HepG2 (cell line): ENCODE results near the gene ANTKMT. TPM values are rescaled to one million over a fixed set of nuclear protein-coding genes. Genes with fewer than 3 reads are reported as not detected.
"Not testable (repeated sequence)": the region's sequence is repeated elsewhere in the genome, so short reads cannot be mapped to it uniquely, and the experiment has no call there.

Experiments
- ADNP ChIP-seq: sonication (generic); formaldehyde crosslinking; IDR thresholded peaks from 2 replicates; pipeline ENCODE4 v1.4.0; 2020; ENCODE audit warnings: missing genetic modification reagents
- FOXP1 ChIP-seq, 2 experiments: fragments of 450-650 bp in 1 of 2; IDR thresholded peaks; 2 replicates each; pipeline ENCODE4 v1.6.1; 2017 to 2018; ENCODE audit warnings: antibody characterized with exemption in 1 of 2
- JUN ChIP-seq: sonication (generic); formaldehyde crosslinking; IDR thresholded peaks from 2 replicates; pipeline ENCODE4 v1.4.0; 2020; ENCODE audit warnings: mild to moderate bottlenecking, missing genetic modification reagents
- KDM2A ChIP-seq: sonication (generic); formaldehyde crosslinking; IDR thresholded peaks from 2 replicates; pipeline ENCODE4 v1.4.0; 2020; ENCODE audit warnings: low read depth, missing genetic modification reagents, borderline replicate concordance
- KLF16 ChIP-seq, 2 experiments: sonication (generic) in 1 of 2; formaldehyde crosslinking in 1 of 2; IDR thresholded peaks; 2 replicates each; pipeline versions ENCODE4 v1.6.1 to v1.8.0; 2016 to 2023; ENCODE audit warnings: missing genetic modification reagents in 2 of 2, missing compliant biosample characterization in 1 of 2
- RARA ChIP-seq: IDR thresholded peaks from 2 replicates; pipeline ENCODE4 v1.6.1; 2016; ENCODE audit warnings: missing genetic modification reagents, missing compliant biosample characterization
- RCOR2 ChIP-seq: IDR thresholded peaks from 2 replicates; pipeline ENCODE4 v1.6.1; 2016; ENCODE audit warnings: missing biosample characterization, missing genetic modification reagents
- REPIN1 ChIP-seq: sonication (generic); formaldehyde crosslinking; IDR thresholded peaks from 2 replicates; pipeline ENCODE4 v1.8.0; 2022; ENCODE audit warnings: missing genetic modification reagents, low read depth, mild to moderate bottlenecking, borderline replicate concordance
- SOX13 ChIP-seq, 3 experiments: fragments of 450-650 bp in 1 of 3; sonication (generic) in 1 of 3; formaldehyde crosslinking in 1 of 3; IDR thresholded peaks in 2 of 3; conservative IDR thresholded peaks in 1 of 3; 2 replicates each; pipeline versions ENCODE4 v1.5.0 to v1.6.1; 2016 to 2020; ENCODE audit warnings: antibody characterized with exemption in 1 of 3, mild to moderate bottlenecking in 1 of 3, missing compliant biosample characterization in 1 of 3, missing genetic modification reagents in 1 of 3, moderate library complexity in 1 of 3
- SOX5 ChIP-seq: IDR thresholded peaks from 2 replicates; pipeline ENCODE4 v1.6.1; 2016; ENCODE audit warnings: borderline replicate concordance
- SOX6 ChIP-seq, 2 experiments: fragments of 450-650 bp in 1 of 2; sonication (generic) in 1 of 2; formaldehyde crosslinking in 1 of 2; IDR thresholded peaks; 2 replicates each; pipeline versions ENCODE4 v1.4.0 to v1.6.1; 2017 to 2020; ENCODE audit warnings: antibody characterized with exemption in 1 of 2, mild to moderate bottlenecking in 1 of 2, missing genetic modification reagents in 1 of 2
- STAG1 ChIP-seq: sonication (generic); formaldehyde crosslinking; IDR thresholded peaks from 2 replicates; pipeline ENCODE4 v1.4.0; 2020; ENCODE audit warnings: missing genetic modification reagents
- TBX3 ChIP-seq: fragments of 450-650 bp; IDR thresholded peaks from 2 replicates; pipeline ENCODE4 v1.6.1; 2017; ENCODE audit warnings: antibody characterized with exemption, mild to moderate bottlenecking, inconsistent platforms, borderline replicate concordance
- TEAD3 ChIP-seq: optimal IDR thresholded peaks from 2 replicates; pipeline ENCODE3; 2016; ENCODE audit warnings: borderline replicate concordance
- XRCC5 ChIP-seq: fragments of 200-400 bp; formaldehyde crosslinking; optimal IDR thresholded peaks from 2 replicates; pipeline ENCODE3; 2017; ENCODE audit warnings: mild to moderate bottlenecking, low read length
- YEATS4 ChIP-seq: sonication (generic); formaldehyde crosslinking; IDR thresholded peaks from 2 replicates; pipeline ENCODE4 v1.4.0; 2020; ENCODE audit warnings: missing genetic modification reagents, borderline replicate concordance
- ZBTB7B ChIP-seq: sonication (generic); formaldehyde crosslinking; IDR thresholded peaks from 2 replicates; pipeline ENCODE4 v1.4.0; 2020; ENCODE audit warnings: missing genetic modification reagents
- ZFX ChIP-seq: sonication (generic); formaldehyde crosslinking; IDR thresholded peaks from 2 replicates; pipeline ENCODE4 v1.4.0; 2020; ENCODE audit warnings: mild to moderate bottlenecking, low read depth, missing genetic modification reagents, moderate library complexity
- ZNF331 ChIP-seq: sonication (generic); formaldehyde crosslinking; IDR thresholded peaks from 2 replicates; pipeline ENCODE4 v1.4.0; 2020; ENCODE audit warnings: missing genetic modification reagents
- ZNF547 ChIP-seq: sonication (generic); formaldehyde crosslinking; IDR thresholded peaks from 2 replicates; pipeline ENCODE4 v1.5.1; 2020; ENCODE audit warnings: mild to moderate bottlenecking, missing genetic modification reagents
- ZNF792 ChIP-seq: IDR thresholded peaks from 2 replicates; pipeline ENCODE4 v1.6.1; 2016
- polyA plus RNA-seq, 8 experiments: library from polyadenylated mRNA; depleted of rRNA in 3 of 8; stranded (reverse) in 7 of 8; unstranded in 1 of 8; fragments of >200 nt; fragmentation: Illumina TruSeq in 4 of 8; extraction: Trizol in 4 of 8; gene quantifications; 2 replicates each; pipeline versions ENCODE4 v1.2.1 to v1.2.3, GENCODE V29; 2011 to 2016; ENCODE audit warnings: low read depth in 4 of 8, missing spikeins in 1 of 8, mixed read lengths in 1 of 8; ENCODE audit not compliant: insufficient read depth in 1 of 8
- total RNA-seq, 5 experiments: library from RNA; depleted of rRNA; stranded (reverse); fragments of >200 nt; fragmentation: Illumina TruSeq; extraction: Trizol; gene quantifications; 2 replicates each; pipeline ENCODE4 v1.2.3, GENCODE V29; 2016; ENCODE audit warnings: low read depth in 1 of 5
- TF ChIP-seq, protein P1 (sequence below): sonication (generic); formaldehyde crosslinking; IDR thresholded peaks from 2 replicates; pipeline ENCODE4 v1.4.0; 2020; ENCODE audit warnings: missing genetic modification reagents
- TF ChIP-seq, protein P2 (sequence below): sonication (generic); formaldehyde crosslinking; IDR thresholded peaks from 2 replicates; pipeline ENCODE4 v1.4.0; 2020; ENCODE audit warnings: missing genetic modification reagents
- TF ChIP-seq, protein P3 (sequence below): sonication (generic); formaldehyde crosslinking; IDR thresholded peaks from 2 replicates; pipeline ENCODE4 v1.4.0; 2020; ENCODE audit warnings: missing genetic modification reagents
- TF ChIP-seq, protein P4 (sequence below): IDR thresholded peaks from 2 replicates; pipeline ENCODE4 v1.6.1; 2018; ENCODE audit warnings: missing genetic modification reagents, mild to moderate bottlenecking, missing compliant biosample characterization

ANTKMT gene
- total and polyA plus RNA-seq, 2 of the 13 experiments (the other 11 are each of a cell fraction or from before 2014, with no cell fraction given): 7.5 to 47.8 TPM

DNA sequence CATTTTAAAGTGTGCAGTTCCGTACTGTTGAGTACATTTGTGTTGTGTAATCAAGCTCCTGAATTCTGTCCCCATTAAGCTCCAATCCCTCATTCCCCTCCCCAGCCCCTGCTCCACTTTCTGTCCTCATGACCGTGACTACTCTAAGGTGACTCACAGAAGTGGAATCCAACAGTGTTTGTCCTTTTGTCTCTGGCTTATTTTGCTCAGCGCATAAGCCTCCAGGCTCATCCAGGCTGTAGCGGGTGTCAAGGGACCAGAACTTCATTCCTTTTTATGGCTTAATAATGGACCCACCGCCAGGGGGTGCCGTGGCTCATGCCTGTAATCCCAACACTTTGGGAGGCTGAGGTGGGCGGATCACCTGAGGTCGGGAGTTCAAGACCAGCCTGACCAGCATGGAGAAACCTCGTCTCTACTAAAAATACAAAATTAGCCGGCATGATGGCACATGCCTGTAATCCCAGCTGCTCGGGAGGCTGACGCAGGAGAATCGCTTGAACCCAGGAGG lies 8.2 kb upstream of the ANTKMT start (continued):
- TF ChIP-seq TBX3 (peak; percentile 58; the same call in 1 of the 2 replicates), REPIN1 (0 out of 2 replicates have a peak, but pooled peaks have one; percentile 31), STAG1 (CRISPR knock-in tag) (peak; percentile 55), RARA (CRISPR knock-in tag) (peak; percentile 30; the same call in 1 of the 2 replicates), SOX13 (CRISPR knock-in tag; conservative IDR thresholded peaks at IDR 0.05 in 1 of 2, IDR thresholded peaks at IDR 0.05 in 1 of 2) (peak in 1 of 2 experiments; percentile 26; a peak in 1 of 4 replicates), KDM2A (CRISPR knock-in tag) (peak; percentile 67; the same call in 1 of the 2 replicates), ZBTB7B (CRISPR knock-in tag) (0 out of 2 replicates have a peak, but pooled peaks have one; percentile 54), KLF16 (CRISPR knock-in tag; IDR thresholded peaks at IDR 0.05) (peak in 1 of 2 experiments; percentile 65; a peak in 2 of 4 replicates), ZFX (peak; percentile 32; the same call in 1 of the 2 replicates), XRCC5 (peak; percentile 18), YEATS4 (CRISPR knock-in tag) (peak; percentile 21; the same call in 1 of the 2 replicates), SOX6 (CRISPR knock-in tag; IDR thresholded peaks at IDR 0.05) (peak; percentile 45; the same call in 1 of the 2 replicates), FOXP1 (CRISPR knock-in tag; IDR thresholded peaks at IDR 0.05) (0 out of 2 replicates have a peak, but pooled peaks have one; percentile 13), ZNF547 (CRISPR knock-in tag) (0 out of 2 replicates have a peak, but pooled peaks have one; percentile 26), ZNF792 (CRISPR knock-in tag) (peak; percentile 27; the same call in 1 of the 2 replicates), ZNF331 (0 out of 2 replicates have a peak, but pooled peaks have one; percentile 12), TEAD3 (peak; percentile 88), RCOR2 (peak; percentile 64; the same call in 1 of the 2 replicates), JUN (CRISPR knock-in tag) (peak; percentile 25; the same call in 1 of the 2 replicates), ADNP (CRISPR knock-in tag) (peak; percentile 79), SOX5 (CRISPR knock-in tag) (peak; percentile 66; the same call in 1 of the 2 replicates)
- TF ChIP-seq SOX13, SOX6, FOXP1 (IDR thresholded peaks at IDR 0.05): not testable (repeated sequence)
- TF ChIP-seq, protein P1, sequence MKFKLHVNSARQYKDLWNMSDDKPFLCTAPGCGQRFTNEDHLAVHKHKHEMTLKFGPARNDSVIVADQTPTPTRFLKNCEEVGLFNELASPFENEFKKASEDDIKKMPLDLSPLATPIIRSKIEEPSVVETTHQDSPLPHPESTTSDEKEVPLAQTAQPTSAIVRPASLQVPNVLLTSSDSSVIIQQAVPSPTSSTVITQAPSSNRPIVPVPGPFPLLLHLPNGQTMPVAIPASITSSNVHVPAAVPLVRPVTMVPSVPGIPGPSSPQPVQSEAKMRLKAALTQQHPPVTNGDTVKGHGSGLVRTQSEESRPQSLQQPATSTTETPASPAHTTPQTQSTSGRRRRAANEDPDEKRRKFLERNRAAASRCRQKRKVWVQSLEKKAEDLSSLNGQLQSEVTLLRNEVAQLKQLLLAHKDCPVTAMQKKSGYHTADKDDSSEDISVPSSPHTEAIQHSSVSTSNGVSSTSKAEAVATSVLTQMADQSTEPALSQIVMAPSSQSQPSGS (CRISPR knock-in tag): peak; percentile 17; the same call in 1 of the 2 replicates
- TF ChIP-seq, protein P2, sequence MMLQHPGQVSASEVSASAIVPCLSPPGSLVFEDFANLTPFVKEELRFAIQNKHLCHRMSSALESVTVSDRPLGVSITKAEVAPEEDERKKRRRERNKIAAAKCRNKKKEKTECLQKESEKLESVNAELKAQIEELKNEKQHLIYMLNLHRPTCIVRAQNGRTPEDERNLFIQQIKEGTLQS (CRISPR knock-in tag): peak; percentile 65; the same call in 1 of the 2 replicates
- TF ChIP-seq, protein P3, sequence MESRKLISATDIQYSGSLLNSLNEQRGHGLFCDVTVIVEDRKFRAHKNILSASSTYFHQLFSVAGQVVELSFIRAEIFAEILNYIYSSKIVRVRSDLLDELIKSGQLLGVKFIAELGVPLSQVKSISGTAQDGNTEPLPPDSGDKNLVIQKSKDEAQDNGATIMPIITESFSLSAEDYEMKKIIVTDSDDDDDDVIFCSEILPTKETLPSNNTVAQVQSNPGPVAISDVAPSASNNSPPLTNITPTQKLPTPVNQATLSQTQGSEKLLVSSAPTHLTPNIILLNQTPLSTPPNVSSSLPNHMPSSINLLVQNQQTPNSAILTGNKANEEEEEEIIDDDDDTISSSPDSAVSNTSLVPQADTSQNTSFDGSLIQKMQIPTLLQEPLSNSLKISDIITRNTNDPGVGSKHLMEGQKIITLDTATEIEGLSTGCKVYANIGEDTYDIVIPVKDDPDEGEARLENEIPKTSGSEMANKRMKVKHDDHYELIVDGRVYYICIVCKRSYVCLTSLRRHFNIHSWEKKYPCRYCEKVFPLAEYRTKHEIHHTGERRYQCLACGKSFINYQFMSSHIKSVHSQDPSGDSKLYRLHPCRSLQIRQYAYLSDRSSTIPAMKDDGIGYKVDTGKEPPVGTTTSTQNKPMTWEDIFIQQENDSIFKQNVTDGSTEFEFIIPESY (CRISPR knock-in tag): peak; percentile 84
- TF ChIP-seq, protein P4, sequence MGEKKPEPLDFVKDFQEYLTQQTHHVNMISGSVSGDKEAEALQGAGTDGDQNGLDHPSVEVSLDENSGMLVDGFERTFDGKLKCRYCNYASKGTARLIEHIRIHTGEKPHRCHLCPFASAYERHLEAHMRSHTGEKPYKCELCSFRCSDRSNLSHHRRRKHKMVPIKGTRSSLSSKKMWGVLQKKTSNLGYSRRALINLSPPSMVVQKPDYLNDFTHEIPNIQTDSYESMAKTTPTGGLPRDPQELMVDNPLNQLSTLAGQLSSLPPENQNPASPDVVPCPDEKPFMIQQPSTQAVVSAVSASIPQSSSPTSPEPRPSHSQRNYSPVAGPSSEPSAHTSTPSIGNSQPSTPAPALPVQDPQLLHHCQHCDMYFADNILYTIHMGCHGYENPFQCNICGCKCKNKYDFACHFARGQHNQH (CRISPR knock-in tag): peak; percentile 48; the same call in 1 of the 2 replicates
